K562 (cell line): ENCODE measurements around the gene GPR142. TPM values are rescaled to one million over a fixed set of nuclear protein-coding genes. Genes with fewer than 3 reads are reported as not detected.

Experiments used
- ATAC-seq: fragments of 200-7000 bp; cut with Tn5 transposase; 3 replicates; pipeline ENCODE4 v1.9.1; 2020; ENCODE audit warnings: moderate library complexity
- BruUV-seq: library from RNA; stranded (reverse); fragments of 400-500 nt; replicated peaks from 2 replicates; lab custom pipeline; 2021; lab: Mats Ljungman, UMichigan
- CTCF ChIA-PET: fragments of 300-600 bp; formaldehyde crosslinking; extraction: SDS; loops from one replicate; lab custom pipeline; 2021; ENCODE audit warnings: low intra/inter-chr PET ratio; lab: Yijun Ruan, JAX
- POLR2A ChIA-PET: fragments of 300-600, 350-650 bp; sonication (Branson Sonifier 250); formaldehyde crosslinking; extraction: SDS; loops from one replicate; lab custom pipeline; 2021; ENCODE audit warnings: antibody characterized with exemption, inconsistent platforms; lab: Yijun Ruan, JAX
- DNase-seq, 4 experiments: peaks; one replicate each; pipeline versions ENCODE4 v3.0.0 to v3.0.0-alpha.2; 2011 to 2018; ENCODE audit warnings: low spot score in 3 of 4, mixed read lengths in 3 of 4; ENCODE audit errors: extremely low read depth in 1 of 4
- FAIRE-seq: peaks from 2 replicates; lab custom pipeline; 2011; peaks lifted over from hg19 to GRCh38; lab: Jason Lieb, UNC
- H2AFZ ChIP-seq: 2 replicates; pipeline ENCODE4 v1.6.0; 2011; ENCODE audit warnings: low read depth, low read length, control low read depth, inconsistent platforms
- H3K27ac ChIP-seq: fragments of 200-600 bp; 3 replicates; pipeline ENCODE4 v1.8.0; 2011; ENCODE audit warnings: low read depth, mild to moderate bottlenecking, control low read depth, inconsistent platforms, low read length, moderate library complexity, mixed read lengths; ENCODE audit errors: extremely low read depth
- H3K27me3 ChIP-seq, 2 experiments: fragments of 300-600 bp in 1 of 2; 2 replicates in 1 of 2; 3 replicates in 1 of 2; pipeline versions ENCODE4 v1.6.0 to v1.8.0; 2011; ENCODE audit warnings: inconsistent platforms in 2 of 2, low read length in 2 of 2, mild to moderate bottlenecking in 1 of 2, mixed read lengths in 1 of 2, moderate library complexity in 1 of 2; ENCODE audit not compliant: control insufficient read depth in 2 of 2, insufficient read depth in 2 of 2
- H3K36me3 ChIP-seq: fragments of 300-600 bp; 3 replicates; pipeline ENCODE4 v1.8.0; 2011; ENCODE audit warnings: mild to moderate bottlenecking, low read length, inconsistent platforms; ENCODE audit not compliant: control insufficient read depth, insufficient read depth
- H3K4me1 ChIP-seq, 2 experiments: fragments of 200-600 bp in 1 of 2; replicated peaks in 1 of 2; 2 replicates in 1 of 2; 3 replicates in 1 of 2; pipeline versions ENCODE4 v1.5.1 to v1.8.0; 2011; ENCODE audit warnings: inconsistent platforms in 2 of 2, low read length in 2 of 2, mild to moderate bottlenecking in 1 of 2, mixed read lengths in 1 of 2, moderate library complexity in 1 of 2; ENCODE audit not compliant: control insufficient read depth in 2 of 2, insufficient read depth in 2 of 2
- H3K4me2 ChIP-seq: 2 replicates; pipeline ENCODE4 v1.6.1; 2011; ENCODE audit warnings: low read length, control low read depth, inconsistent platforms, mixed read lengths; ENCODE audit not compliant: insufficient read depth
- H3K4me3 ChIP-seq: fragments of 200-600 bp; sonication (generic), shearing (Covaris generic); 2 replicates; pipeline ENCODE4 v1.5.1; 2016; ENCODE audit warnings: control low read depth, inconsistent platforms
- H3K79me2 ChIP-seq: fragments of 200-600 bp; 3 replicates; pipeline ENCODE4 v1.8.0; 2011; ENCODE audit warnings: low read length, inconsistent platforms; ENCODE audit not compliant: control insufficient read depth, insufficient read depth
- H3K9ac ChIP-seq, 2 experiments: 2 replicates each; pipeline versions ENCODE4 v1.6.0 to v1.6.1; 2011; ENCODE audit warnings: low read depth in 2 of 2, low read length in 2 of 2, control low read depth in 1 of 2, inconsistent platforms in 1 of 2, mild to moderate bottlenecking in 1 of 2, mixed read lengths in 1 of 2; ENCODE audit not compliant: insufficient read depth in 1 of 2
- H3K9me1 ChIP-seq: one replicate; pipeline ENCODE4 v1.6.0; 2011; ENCODE audit warnings: inconsistent platforms, mild to moderate bottlenecking, low read length, moderate library complexity; ENCODE audit not compliant: control insufficient read depth, insufficient read depth
- H3K9me3 ChIP-seq: replicated peaks from 2 replicates; pipeline ENCODE4 v1.5.1; 2011; ENCODE audit warnings: low read depth, low read length, inconsistent platforms; ENCODE audit not compliant: control insufficient read depth, insufficient read depth
- H4K20me1 ChIP-seq: replicated peaks from 2 replicates; pipeline ENCODE4 v1.6.1; 2011; ENCODE audit warnings: low read length, inconsistent platforms, mixed read lengths; ENCODE audit not compliant: control insufficient read depth, insufficient read depth
- EZH2 ChIP-seq: IDR thresholded peaks from 2 replicates; pipeline ENCODE4 v1.6.1; 2012; ENCODE audit warnings: low read depth, mild to moderate bottlenecking, inconsistent platforms, low read length, borderline replicate concordance
- GTF2F1 ChIP-seq: IDR thresholded peaks from 2 replicates; pipeline ENCODE4 v1.6.1; 2011; ENCODE audit warnings: low read depth, low read length, improper control_type of control experiment
- MCM7 ChIP-seq, 2 experiments: fragments of 450-650 bp; IDR thresholded peaks; 2 replicates each; pipeline ENCODE4 v1.6.1; 2016 to 2018
- MTF1 ChIP-seq: fragments of 250-450 bp; sonication (Bioruptor Pico); IDR thresholded peaks from 2 replicates; pipeline ENCODE4 v1.9.0; 2021; ENCODE audit warnings: moderate library complexity, mild to moderate bottlenecking, inconsistent platforms, borderline replicate concordance
- NFYB ChIP-seq: IDR thresholded peaks from 2 replicates; pipeline ENCODE4 v1.6.1; 2011; ENCODE audit warnings: mild to moderate bottlenecking, moderate library complexity; ENCODE audit not compliant: insufficient read length; ENCODE audit errors: extremely low read depth
- POLR2A ChIP-seq: fragments of 450-650 bp; conservative IDR thresholded peaks from 2 replicates; pipeline ENCODE4 v1.6.1; 2016
- ZBTB11 ChIP-seq, 3 experiments: fragments of 200-800 bp in 1 of 3; fragments of 250-450 bp in 1 of 3; fragments of 450-650 bp in 1 of 3; sonication (Bioruptor Pico) in 1 of 3; sonication (Bioruptor generic) in 1 of 3; formaldehyde crosslinking in 1 of 3; IDR thresholded peaks; 2 replicates each; pipeline versions ENCODE4 v1.6.1 to v1.8.0; 2016 to 2022; ENCODE audit warnings: mild to moderate bottlenecking in 2 of 3, missing genetic modification characterization in 2 of 3, missing compliant biosample characterization in 1 of 3, moderate library complexity in 1 of 3
- ZC3H8 ChIP-seq: fragments of 450-650 bp; IDR thresholded peaks from 2 replicates; pipeline ENCODE4 v1.6.1; 2017
- WGBS: fragments of 100-300 bp; shearing (Covaris generic); methylation state at CpG from one replicate; pipeline ENCODE4 v1.1.6; 2016; ENCODE audit warnings: low coverage, mixed read lengths; ENCODE audit not compliant: insufficient coverage; ENCODE audit errors: missing lambda C conversion rate; 5-methylcytosine and 5-hydroxymethylcytosine counted together
- in situ Hi-C: fragments of 300-500 bp; cut with MboI; formaldehyde crosslinking; loops from 4 replicates; pipeline ENCODE4 v1.15.0; 2018; ENCODE audit warnings: inconsistent platforms, mixed read lengths
- intact Hi-C: fragments of 100-400 bp; cut with micrococcal nuclease; formaldehyde crosslinking; loops from 2 replicates; pipeline ENCODE4 v1.14.2; 2022
- polyA plus RNA-seq, 8 experiments: library from polyadenylated mRNA; depleted of rRNA in 4 of 8; stranded (reverse) in 5 of 8; unstranded in 3 of 8; fragments of >200 nt; fragmentation: Nextera tagmentation in 2 of 8; fragmentation: Illumina TruSeq in 1 of 8; extraction: Ambion mirVana in 2 of 8; extraction: Trizol in 1 of 8; gene quantifications; 2 replicates each; pipeline versions ENCODE4 v1.2.1 to v1.2.3, GENCODE V29; 2011 to 2014; ENCODE audit warnings: inconsistent platforms in 1 of 8, missing spikeins in 1 of 8
- total RNA-seq, 7 experiments: library from RNA; depleted of rRNA in 6 of 7; stranded (reverse); fragments of >200 nt in 6 of 7; fragmentation: Illumina TruSeq in 2 of 7; extraction: Trizol in 2 of 7; gene quantifications; 2 replicates each; pipeline versions ENCODE4 v1.2.1 to v1.2.3, GENCODE V29; 2011 to 2021; ENCODE audit warnings: low replicate concordance in 1 of 7
- TF ChIP-seq, protein P1 (sequence below): fragments of 250-450 bp; sonication (Bioruptor Pico); IDR thresholded peaks from 2 replicates; pipeline ENCODE4 v1.8.0; 2022; ENCODE audit warnings: inconsistent platforms, mild to moderate bottlenecking, moderate library complexity, borderline replicate concordance
- TF ChIP-seq, protein P2 (sequence below), 2 experiments: fragments of 450-650 bp in 1 of 2; IDR thresholded peaks; 2 replicates each; pipeline ENCODE4 v1.6.1; 2011 to 2017; ENCODE audit warnings: low read depth in 2 of 2, antibody characterized with exemption in 1 of 2, borderline replicate concordance in 1 of 2, low read length in 1 of 2, mild to moderate bottlenecking in 1 of 2, mixed read lengths in 1 of 2; ENCODE audit not compliant: control insufficient read depth in 1 of 2

Gene GPR142
- total and polyA plus RNA-seq, 9 of the 15 experiments (the other 6 are each of a cell fraction or from before 2014, with no cell fraction given), result not detected

DNA sequence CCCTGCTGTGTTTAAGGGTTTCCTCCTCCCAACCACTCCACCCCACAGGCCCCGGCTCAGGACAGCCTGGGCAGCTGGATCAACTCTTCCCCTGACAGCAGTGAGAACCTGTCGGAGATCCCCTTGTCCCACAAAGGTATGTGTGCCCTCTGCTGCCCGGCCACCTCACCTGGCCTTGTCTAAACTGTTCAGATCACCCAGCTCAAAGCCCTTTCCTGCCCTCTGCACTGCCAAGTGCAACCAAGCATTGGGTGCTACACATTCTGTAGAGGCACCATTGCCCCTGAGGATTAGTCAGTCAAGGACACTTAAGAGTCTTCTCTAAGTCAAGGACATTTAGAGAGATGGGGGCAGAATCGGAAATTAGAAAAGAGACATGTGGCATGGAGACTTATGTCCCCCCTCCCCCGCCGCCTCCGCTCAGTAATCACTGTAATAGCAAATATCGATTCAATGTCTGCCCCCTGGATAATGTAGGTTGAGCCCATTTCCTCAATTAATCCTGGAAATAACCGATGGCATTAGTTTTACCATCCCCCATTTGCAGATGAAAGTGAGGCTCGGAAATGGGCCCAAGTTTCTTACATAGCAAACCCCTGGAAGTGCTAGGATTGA, 13.8 kb upstream of the GPR142 start:
- ATAC-seq (no peak), DNase-seq (no peak), FAIRE-seq (no peak)
- no peak overlapping the region for H3K4me2 ChIP-seq
- BruUV-seq, result no TSS peak
- 0% methylated on average over 6 of the region's 10 CpGs for WGBS
- H3K9me3 ChIP-seq, result no peaks in the 10 kb centered on the region
- intact Hi-C loops (no loop called here), in situ Hi-C loops (loop anchor here (5.0 kb wide), 1 partner anchor 141 kb away; the partner anchor contains the start of gene TTYH2)
- peak overlapping the region in 1 of 2 experiments; percentile 26; a peak in 1 of 4 replicates for H3K9ac ChIP-seq
- H3K4me3 ChIP-seq, result no peak overlapping the region
- H2AFZ ChIP-seq, result no peak overlapping the region
- ChIA-PET POLR2A (interaction anchor here (0.7 to 1.2 kb wide), 4 partner anchors 10 to 63 kb away, joined by 3 to 5 read pairs (median 3); no protein-coding TSS in a partner anchor), CTCF (interaction anchor here (0.9 to 1.9 kb wide), 2 partner anchors 54 to 140 kb away, joined by 4 to 21 read pairs; no protein-coding TSS in a partner anchor)
- H3K36me3 ChIP-seq, result no peaks in the 10 kb centered on the region
- H3K4me1 ChIP-seq, result peaks cover 0 to 45% of the 10 kb centered on the region in 2 experiments; a peak in 2 of 5 replicates
- H3K27me3 ChIP-seq, result peaks cover 31 to 80% of the 10 kb centered on the region in 2 experiments
- H3K9me1 ChIP-seq, result no peaks in the 10 kb centered on the region
- H3K79me2 ChIP-seq, result no peaks in the 10 kb centered on the region
- peaks cover 4% of the 10 kb centered on the region; the same call in 1 of the 2 replicates for H4K20me1 ChIP-seq
- H3K27ac ChIP-seq, result no peak overlapping the region
- TF ChIP-seq, protein P1, sequence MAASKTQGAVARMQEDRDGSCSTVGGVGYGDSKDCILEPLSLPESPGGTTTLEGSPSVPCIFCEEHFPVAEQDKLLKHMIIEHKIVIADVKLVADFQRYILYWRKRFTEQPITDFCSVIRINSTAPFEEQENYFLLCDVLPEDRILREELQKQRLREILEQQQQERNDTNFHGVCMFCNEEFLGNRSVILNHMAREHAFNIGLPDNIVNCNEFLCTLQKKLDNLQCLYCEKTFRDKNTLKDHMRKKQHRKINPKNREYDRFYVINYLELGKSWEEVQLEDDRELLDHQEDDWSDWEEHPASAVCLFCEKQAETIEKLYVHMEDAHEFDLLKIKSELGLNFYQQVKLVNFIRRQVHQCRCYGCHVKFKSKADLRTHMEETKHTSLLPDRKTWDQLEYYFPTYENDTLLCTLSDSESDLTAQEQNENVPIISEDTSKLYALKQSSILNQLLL (CRISPR knock-in tag), result no peak
- TF ChIP-seq MCM7 (IDR thresholded peaks at IDR 0.05), result no peak
- TF ChIP-seq NFYB, result no peak
- no peak for TF ChIP-seq ZBTB11 (CRISPR knock-in tag; IDR thresholded peaks at IDR 0.05)
- TF ChIP-seq EZH2, result no peak
- no peak for TF ChIP-seq GTF2F1
- TF ChIP-seq, protein P2, sequence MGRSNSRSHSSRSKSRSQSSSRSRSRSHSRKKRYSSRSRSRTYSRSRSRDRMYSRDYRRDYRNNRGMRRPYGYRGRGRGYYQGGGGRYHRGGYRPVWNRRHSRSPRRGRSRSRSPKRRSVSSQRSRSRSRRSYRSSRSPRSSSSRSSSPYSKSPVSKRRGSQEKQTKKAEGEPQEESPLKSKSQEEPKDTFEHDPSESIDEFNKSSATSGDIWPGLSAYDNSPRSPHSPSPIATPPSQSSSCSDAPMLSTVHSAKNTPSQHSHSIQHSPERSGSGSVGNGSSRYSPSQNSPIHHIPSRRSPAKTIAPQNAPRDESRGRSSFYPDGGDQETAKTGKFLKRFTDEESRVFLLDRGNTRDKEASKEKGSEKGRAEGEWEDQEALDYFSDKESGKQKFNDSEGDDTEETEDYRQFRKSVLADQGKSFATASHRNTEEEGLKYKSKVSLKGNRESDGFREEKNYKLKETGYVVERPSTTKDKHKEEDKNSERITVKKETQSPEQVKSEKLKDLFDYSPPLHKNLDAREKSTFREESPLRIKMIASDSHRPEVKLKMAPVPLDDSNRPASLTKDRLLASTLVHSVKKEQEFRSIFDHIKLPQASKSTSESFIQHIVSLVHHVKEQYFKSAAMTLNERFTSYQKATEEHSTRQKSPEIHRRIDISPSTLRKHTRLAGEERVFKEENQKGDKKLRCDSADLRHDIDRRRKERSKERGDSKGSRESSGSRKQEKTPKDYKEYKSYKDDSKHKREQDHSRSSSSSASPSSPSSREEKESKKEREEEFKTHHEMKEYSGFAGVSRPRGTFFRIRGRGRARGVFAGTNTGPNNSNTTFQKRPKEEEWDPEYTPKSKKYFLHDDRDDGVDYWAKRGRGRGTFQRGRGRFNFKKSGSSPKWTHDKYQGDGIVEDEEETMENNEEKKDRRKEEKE (IDR thresholded peaks at IDR 0.05; ENCODE audit: borderline replicate concordance in 1 of 2, control insufficient read depth in 1 of 2, low read depth in 2 of 2, low read length in 1 of 2), result no peak
- no peak for TF ChIP-seq MTF1 (CRISPR knock-in tag)
- TF ChIP-seq ZC3H8, result no peak
- no peak for TF ChIP-seq POLR2A
